Measurements from ENCODE around the gene OBSCN. TPM values are rescaled to one million over a fixed set of nuclear protein-coding genes. Genes with fewer than 3 reads are reported as not detected.

OBSCN gene
- total and polyA plus RNA-seq, 10 of the 15 experiments (the other 5 are each of a cell fraction or from before 2014, with no cell fraction given) = 0.01 to 0.36 (median 0.08) TPM; not detected in 2

DNA sequence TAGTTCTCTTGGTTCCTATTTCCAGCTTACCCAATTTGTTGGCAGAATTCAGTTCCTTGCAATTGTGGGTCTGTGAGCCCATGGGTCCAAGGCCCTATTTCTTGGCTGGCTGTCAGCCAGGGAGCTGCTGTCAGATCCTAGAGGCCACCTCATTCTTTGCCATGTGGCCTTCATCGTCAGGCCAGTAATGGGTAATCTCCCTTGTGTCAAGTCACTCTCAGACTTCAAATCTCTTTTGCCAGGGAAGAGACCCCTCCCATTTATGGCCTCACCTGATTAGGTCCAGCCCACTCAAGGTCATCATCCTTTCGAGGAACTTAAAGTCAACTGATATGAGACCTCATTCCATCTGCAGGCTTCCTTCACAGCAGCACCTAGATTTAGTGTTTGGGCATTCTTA is 17.9 kb downstream of the OBSCN start:
- FAIRE-seq (no peak), ATAC-seq (no peak), DNase-seq (ENCODE audit: low read depth, low spot score) (no peak)
- Histone ChIP-seq H3K79me2 (ENCODE audit: control insufficient read depth, insufficient read depth, low read length) (no peaks in the 10 kb centered on the region), H2AFZ (ENCODE audit: control insufficient read depth, low read depth, low read length) (no peak overlapping the region), H3K36me3 (ENCODE audit: control insufficient read depth in 2 of 2, insufficient read depth in 2 of 2, low read length in 1 of 2) (no peaks in the 10 kb centered on the region), H3K4me2 (ENCODE audit: control insufficient read depth, insufficient read depth) (no peak overlapping the region), H4K20me1 (ENCODE audit: control insufficient read depth, insufficient read depth) (no peaks in the 10 kb centered on the region), H3K27me3 (replicated peaks in 1 of 2; ENCODE audit: control insufficient read depth in 2 of 2, insufficient read depth in 2 of 2, low read length in 1 of 2) (no peaks in the 10 kb centered on the region), H3K9ac (ENCODE audit: control insufficient read depth, insufficient read depth, low read length) (no peak overlapping the region), H3K9me3 (replicated peaks; ENCODE audit: control insufficient read depth, insufficient read depth, low read length) (no peaks in the 10 kb centered on the region; the same call in 2 of the 3 replicates), H3K4me1 (ENCODE audit: control insufficient read depth, insufficient read depth, low read length) (no peaks in the 10 kb centered on the region), H3K4me3 (no peak overlapping the region), H3K27ac (ENCODE audit: control insufficient read depth, insufficient read depth) (no peak overlapping the region)
- RAD21 ChIA-PET (ENCODE audit: unreplicated experiment) = no interaction called here
- TF ChIP-seq LARP7 (IDR thresholded peaks at IDR 0.05) = no peak
- TF ChIP-seq, protein P1, sequence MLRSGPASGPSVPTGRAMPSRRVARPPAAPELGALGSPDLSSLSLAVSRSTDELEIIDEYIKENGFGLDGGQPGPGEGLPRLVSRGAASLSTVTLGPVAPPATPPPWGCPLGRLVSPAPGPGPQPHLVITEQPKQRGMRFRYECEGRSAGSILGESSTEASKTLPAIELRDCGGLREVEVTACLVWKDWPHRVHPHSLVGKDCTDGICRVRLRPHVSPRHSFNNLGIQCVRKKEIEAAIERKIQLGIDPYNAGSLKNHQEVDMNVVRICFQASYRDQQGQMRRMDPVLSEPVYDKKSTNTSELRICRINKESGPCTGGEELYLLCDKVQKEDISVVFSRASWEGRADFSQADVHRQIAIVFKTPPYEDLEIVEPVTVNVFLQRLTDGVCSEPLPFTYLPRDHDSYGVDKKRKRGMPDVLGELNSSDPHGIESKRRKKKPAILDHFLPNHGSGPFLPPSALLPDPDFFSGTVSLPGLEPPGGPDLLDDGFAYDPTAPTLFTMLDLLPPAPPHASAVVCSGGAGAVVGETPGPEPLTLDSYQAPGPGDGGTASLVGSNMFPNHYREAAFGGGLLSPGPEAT (IDR thresholded peaks at IDR 0.05; ENCODE audit: low read depth) = no peak
- TF ChIP-seq SMAD5 (IDR thresholded peaks at IDR 0.05; ENCODE audit: low read depth) = no peak
- TF ChIP-seq ETV6 (conservative IDR thresholded peaks at IDR 0.05 in 1 of 2, IDR thresholded peaks at IDR 0.05 in 1 of 2; ENCODE audit: borderline replicate concordance in 1 of 2, low read depth in 1 of 2) = no peak
- TF ChIP-seq, protein P2, sequence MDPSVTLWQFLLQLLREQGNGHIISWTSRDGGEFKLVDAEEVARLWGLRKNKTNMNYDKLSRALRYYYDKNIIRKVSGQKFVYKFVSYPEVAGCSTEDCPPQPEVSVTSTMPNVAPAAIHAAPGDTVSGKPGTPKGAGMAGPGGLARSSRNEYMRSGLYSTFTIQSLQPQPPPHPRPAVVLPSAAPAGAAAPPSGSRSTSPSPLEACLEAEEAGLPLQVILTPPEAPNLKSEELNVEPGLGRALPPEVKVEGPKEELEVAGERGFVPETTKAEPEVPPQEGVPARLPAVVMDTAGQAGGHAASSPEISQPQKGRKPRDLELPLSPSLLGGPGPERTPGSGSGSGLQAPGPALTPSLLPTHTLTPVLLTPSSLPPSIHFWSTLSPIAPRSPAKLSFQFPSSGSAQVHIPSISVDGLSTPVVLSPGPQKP (IDR thresholded peaks at IDR 0.05; ENCODE audit: low read depth, low read length) = no peak
- TF ChIP-seq YBX1 (IDR thresholded peaks at IDR 0.05) = no peak
- no peak for TF ChIP-seq RFX5 (IDR thresholded peaks at IDR 0.05; ENCODE audit: low read depth, low read length)
- no peak for TF ChIP-seq POLR2AphosphoS2 (IDR thresholded peaks at IDR 0.05; ENCODE audit: low read depth, low read length)
- TF ChIP-seq CBFB (IDR thresholded peaks at IDR 0.05; ENCODE audit: low read depth) = no peak
- TF ChIP-seq NFIC (IDR thresholded peaks at IDR 0.05; ENCODE audit: low read depth, low read length) = no peak
- TF ChIP-seq TCF3 (IDR thresholded peaks at IDR 0.05; ENCODE audit: borderline replicate concordance, insufficient read depth, low read depth, low read length) = no peak
- TF ChIP-seq, protein P3, sequence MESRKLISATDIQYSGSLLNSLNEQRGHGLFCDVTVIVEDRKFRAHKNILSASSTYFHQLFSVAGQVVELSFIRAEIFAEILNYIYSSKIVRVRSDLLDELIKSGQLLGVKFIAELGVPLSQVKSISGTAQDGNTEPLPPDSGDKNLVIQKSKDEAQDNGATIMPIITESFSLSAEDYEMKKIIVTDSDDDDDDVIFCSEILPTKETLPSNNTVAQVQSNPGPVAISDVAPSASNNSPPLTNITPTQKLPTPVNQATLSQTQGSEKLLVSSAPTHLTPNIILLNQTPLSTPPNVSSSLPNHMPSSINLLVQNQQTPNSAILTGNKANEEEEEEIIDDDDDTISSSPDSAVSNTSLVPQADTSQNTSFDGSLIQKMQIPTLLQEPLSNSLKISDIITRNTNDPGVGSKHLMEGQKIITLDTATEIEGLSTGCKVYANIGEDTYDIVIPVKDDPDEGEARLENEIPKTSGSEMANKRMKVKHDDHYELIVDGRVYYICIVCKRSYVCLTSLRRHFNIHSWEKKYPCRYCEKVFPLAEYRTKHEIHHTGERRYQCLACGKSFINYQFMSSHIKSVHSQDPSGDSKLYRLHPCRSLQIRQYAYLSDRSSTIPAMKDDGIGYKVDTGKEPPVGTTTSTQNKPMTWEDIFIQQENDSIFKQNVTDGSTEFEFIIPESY (IDR thresholded peaks at IDR 0.05) = no peak
- TF ChIP-seq SREBF2 (IDR thresholded peaks at IDR 0.05; ENCODE audit: low read length) = no peak
- TF ChIP-seq SIX5 (IDR thresholded peaks at IDR 0.05; ENCODE audit: low read depth, low read length, severe bottlenecking) = no peak
- no peak for TF ChIP-seq STAT1 (conservative IDR thresholded peaks at IDR 0.05)
- TF ChIP-seq, protein P4, sequence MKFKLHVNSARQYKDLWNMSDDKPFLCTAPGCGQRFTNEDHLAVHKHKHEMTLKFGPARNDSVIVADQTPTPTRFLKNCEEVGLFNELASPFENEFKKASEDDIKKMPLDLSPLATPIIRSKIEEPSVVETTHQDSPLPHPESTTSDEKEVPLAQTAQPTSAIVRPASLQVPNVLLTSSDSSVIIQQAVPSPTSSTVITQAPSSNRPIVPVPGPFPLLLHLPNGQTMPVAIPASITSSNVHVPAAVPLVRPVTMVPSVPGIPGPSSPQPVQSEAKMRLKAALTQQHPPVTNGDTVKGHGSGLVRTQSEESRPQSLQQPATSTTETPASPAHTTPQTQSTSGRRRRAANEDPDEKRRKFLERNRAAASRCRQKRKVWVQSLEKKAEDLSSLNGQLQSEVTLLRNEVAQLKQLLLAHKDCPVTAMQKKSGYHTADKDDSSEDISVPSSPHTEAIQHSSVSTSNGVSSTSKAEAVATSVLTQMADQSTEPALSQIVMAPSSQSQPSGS (IDR thresholded peaks at IDR 0.05; ENCODE audit: low read length) = no peak
- TF ChIP-seq SMARCA5 (IDR thresholded peaks at IDR 0.05) = no peak
- WGBS (ENCODE audit: insufficient coverage, insufficient replicate concordance, low lambda C conversion rate, missing lambda C conversion rate) = 62% methylated on average over 2 of the region's 2 CpGs
- BruUV-seq (replicated peaks) = no TSS peak
- SMC1A ChIA-PET (ENCODE audit: uncharacterized antibody, unreplicated experiment) = no interaction called here
- CTCF ChIA-PET = no interaction called here
- POLR2A ChIA-PET = no interaction called here
- intact Hi-C loops (cut with micrococcal nuclease; ENCODE audit: unreplicated experiment) = no loop called here
- in situ Hi-C loops (cut with MboI) = no loop called here
